Measurements from ENCODE around the gene MRPL20.

- TF ChIP-seq CTCF (IDR thresholded peaks at IDR 0.05) (no peak), POLR2A (IDR thresholded peaks at IDR 0.05) (no peak)
Observed at GRCh38 chr1:1359308-1359663, 47.8 kb downstream of the MRPL20 start.

All from thyroid gland (tissue), 4 donors.